ENCODE measurements around the gene MTCL1.

MTCL1 gene

DNA sequence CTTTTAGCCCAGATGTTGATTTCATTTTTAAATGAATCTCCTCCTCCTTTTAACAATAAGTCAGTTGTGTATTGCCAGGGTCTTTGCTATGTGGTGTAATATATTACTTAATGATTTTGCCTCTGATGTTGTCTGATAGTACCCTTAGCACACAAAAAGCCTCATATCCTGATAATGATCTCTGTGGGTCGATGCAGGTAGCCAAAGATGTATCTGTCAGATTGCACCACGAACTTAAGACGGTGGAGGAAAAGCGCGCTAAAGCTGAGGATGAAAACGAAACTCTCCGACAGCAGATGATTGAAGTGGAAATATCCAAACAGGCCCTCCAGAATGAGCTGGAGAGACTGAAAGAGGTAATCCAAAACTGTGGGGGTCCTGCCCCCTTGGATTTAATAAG, 14.8 kb downstream of the MTCL1 start:
- H2AFZ ChIP-seq (ENCODE audit: low read length) = no peak overlapping the region
- no peak overlapping the region for H2BK12ac ChIP-seq (ENCODE audit: low read length)
- H3K27ac ChIP-seq (replicated peaks; ENCODE audit: low read length) = no peak overlapping the region
- no peaks in the 10 kb centered on the region for H3K27me3 ChIP-seq (ENCODE audit: control insufficient read depth in 3 of 3, insufficient read depth in 3 of 3, low read depth in 1 of 3, low read length in 3 of 3)
- H2BK120ac ChIP-seq (ENCODE audit: low read depth, low read length) = no peak overlapping the region
- peaks cover 5 to 47% of the 10 kb centered on the region in 2 donors for H3K36me3 ChIP-seq (replicated peaks in 1 of 2; ENCODE audit: control insufficient read depth in 2 of 2, insufficient read depth in 2 of 2, low read length in 2 of 2)
- H3K14ac ChIP-seq (ENCODE audit: low read length) = no peak overlapping the region
- H2BK15ac ChIP-seq (ENCODE audit: low read length) = no peak overlapping the region
- H3K23ac ChIP-seq (ENCODE audit: low read depth, low read length, poor library complexity) = no peak overlapping the region
- no peak overlapping the region for H3K4me2 ChIP-seq (ENCODE audit: insufficient read depth, low read length, poor library complexity, severe bottlenecking)
- H2AK5ac ChIP-seq (ENCODE audit: low read depth, low read length) = no peak overlapping the region
- no peaks in the 10 kb centered on the region for H3K79me1 ChIP-seq (ENCODE audit: low read depth, low read length)
- H4K91ac ChIP-seq (ENCODE audit: low read depth, low read length, poor library complexity) = no peak overlapping the region
- H2BK5ac ChIP-seq (ENCODE audit: low read length) = no peak overlapping the region
- H3K4me3 ChIP-seq (ENCODE audit: low read length in 2 of 2) = no peak overlapping the region
- peaks cover 0 to 1% of the 10 kb centered on the region in 2 donors for H3K9me3 ChIP-seq (replicated peaks in 1 of 2; ENCODE audit: control insufficient read depth in 2 of 2, insufficient read depth in 1 of 2, low read depth in 1 of 2, low read length in 2 of 2)
- H3K4ac ChIP-seq (ENCODE audit: low read length) = no peak overlapping the region
- no peak overlapping the region for H4K8ac ChIP-seq (ENCODE audit: low read depth, low read length)
- H3K4me1 ChIP-seq (ENCODE audit: control insufficient read depth in 2 of 2, insufficient read depth in 1 of 2, low read depth in 1 of 2, low read length in 2 of 2) = peaks cover 5 to 16% of the 10 kb centered on the region in 2 donors
- H3K9ac ChIP-seq (ENCODE audit: low read depth, low read length, poor library complexity) = no peak overlapping the region
- DNase-seq (ENCODE audit: low spot score) = no peak
- no peak overlapping the region for H3K18ac ChIP-seq (ENCODE audit: low read length)
- WGBS, 2 donors (ENCODE audit: extremely low coverage in 2 of 2, insufficient read length in 2 of 2, insufficient replicate concordance in 1 of 2) = no CpG with 5 or more reads among the region's 7 CpGs

GRCh38 chr18:8721094-8721669, 15.8 kb downstream of the MTCL1 start:
- H3K9me3 ChIP-seq (replicated peaks in 1 of 2; ENCODE audit: control insufficient read depth in 2 of 2, insufficient read depth in 1 of 2, low read depth in 1 of 2, low read length in 2 of 2) = peaks cover 0 to 1% of the 10 kb centered on the region in 2 donors
- H3K27me3 ChIP-seq (ENCODE audit: control insufficient read depth in 3 of 3, insufficient read depth in 3 of 3, low read depth in 1 of 3, low read length in 3 of 3) = no peaks in the 10 kb centered on the region
- H3K4me3 ChIP-seq (ENCODE audit: low read length in 2 of 2) = no peak overlapping the region
- H3K23ac ChIP-seq (ENCODE audit: low read depth, low read length, poor library complexity) = peak overlapping the region; percentile 49
- H4K91ac ChIP-seq (ENCODE audit: low read depth, low read length, poor library complexity) = no peak overlapping the region
- WGBS, 2 donors (ENCODE audit: extremely low coverage in 2 of 2, insufficient read length in 2 of 2, insufficient replicate concordance in 1 of 2) = no CpG with 5 or more reads among the region's 9 CpGs
- no peaks in the 10 kb centered on the region for H3K79me1 ChIP-seq (ENCODE audit: low read depth, low read length)
- peak overlapping the region; percentile 50 for H3K14ac ChIP-seq (ENCODE audit: low read length)
- no peak overlapping the region for H3K4me2 ChIP-seq (ENCODE audit: insufficient read depth, low read length, poor library complexity, severe bottlenecking)
- peaks cover 5 to 44% of the 10 kb centered on the region in 2 donors for H3K36me3 ChIP-seq (replicated peaks in 1 of 2; ENCODE audit: control insufficient read depth in 2 of 2, insufficient read depth in 2 of 2, low read length in 2 of 2)
- no peak overlapping the region for H2BK5ac ChIP-seq (ENCODE audit: low read length)
- H4K8ac ChIP-seq (ENCODE audit: low read depth, low read length) = no peak overlapping the region
- H3K4ac ChIP-seq (ENCODE audit: low read length) = peak overlapping the region; percentile 13
- H2BK15ac ChIP-seq (ENCODE audit: low read length) = peak overlapping the region; percentile 70
- no peak overlapping the region for H2BK120ac ChIP-seq (ENCODE audit: low read depth, low read length)
- H3K18ac ChIP-seq (ENCODE audit: low read length) = peak overlapping the region; percentile 49
- H2AFZ ChIP-seq (ENCODE audit: low read length) = no peak overlapping the region
- H2AK5ac ChIP-seq (ENCODE audit: low read depth, low read length) = no peak overlapping the region
- no peak overlapping the region for H2BK12ac ChIP-seq (ENCODE audit: low read length)
- H3K4me1 ChIP-seq (ENCODE audit: control insufficient read depth in 2 of 2, insufficient read depth in 1 of 2, low read depth in 1 of 2, low read length in 2 of 2) = peaks cover 5 to 16% of the 10 kb centered on the region in 2 donors
- DNase-seq (ENCODE audit: low spot score) = no peak
- no peak overlapping the region for H3K27ac ChIP-seq (replicated peaks; ENCODE audit: low read length)
- no peak overlapping the region for H3K9ac ChIP-seq (ENCODE audit: low read depth, low read length, poor library complexity)

- H2BK15ac ChIP-seq (ENCODE audit: low read length) = no peak overlapping the region
- peak overlapping the region; percentile 50 for H3K14ac ChIP-seq (ENCODE audit: low read length)
- no peak overlapping the region for H4K91ac ChIP-seq (ENCODE audit: low read depth, low read length, poor library complexity)
- H2BK120ac ChIP-seq (ENCODE audit: low read depth, low read length) = peak overlapping the region; percentile 58
- H2AFZ ChIP-seq (ENCODE audit: low read length) = no peak overlapping the region
- no peak overlapping the region for H4K8ac ChIP-seq (ENCODE audit: low read depth, low read length)
- no peak overlapping the region for H3K9ac ChIP-seq (ENCODE audit: low read depth, low read length, poor library complexity)
- H3K4me2 ChIP-seq (ENCODE audit: insufficient read depth, low read length, poor library complexity, severe bottlenecking) = no peak overlapping the region
- peaks cover 5 to 16% of the 10 kb centered on the region in 2 donors for H3K4me1 ChIP-seq (ENCODE audit: control insufficient read depth in 2 of 2, insufficient read depth in 1 of 2, low read depth in 1 of 2, low read length in 2 of 2)
- WGBS, 2 donors (ENCODE audit: extremely low coverage in 2 of 2, insufficient read length in 2 of 2, insufficient replicate concordance in 1 of 2) = no CpG with 5 or more reads among the region's 5 CpGs
- H3K27ac ChIP-seq (replicated peaks; ENCODE audit: low read length) = no peak overlapping the region
- no peaks in the 10 kb centered on the region for H3K79me1 ChIP-seq (ENCODE audit: low read depth, low read length)
- no peaks in the 10 kb centered on the region for H3K27me3 ChIP-seq (ENCODE audit: control insufficient read depth in 3 of 3, insufficient read depth in 3 of 3, low read depth in 1 of 3, low read length in 3 of 3)
- peaks cover 5 to 44% of the 10 kb centered on the region in 2 donors for H3K36me3 ChIP-seq (replicated peaks in 1 of 2; ENCODE audit: control insufficient read depth in 2 of 2, insufficient read depth in 2 of 2, low read length in 2 of 2)
- no peak overlapping the region for H2BK5ac ChIP-seq (ENCODE audit: low read length)
- no peak for DNase-seq (ENCODE audit: low spot score)
- H2BK12ac ChIP-seq (ENCODE audit: low read length) = no peak overlapping the region
- H3K4ac ChIP-seq (ENCODE audit: low read length) = peak overlapping the region; percentile 13
- no peak overlapping the region for H3K4me3 ChIP-seq (ENCODE audit: low read length in 2 of 2)
- no peak overlapping the region for H2AK5ac ChIP-seq (ENCODE audit: low read depth, low read length)
- peak overlapping the region; percentile 21 for H3K18ac ChIP-seq (ENCODE audit: low read length)
- peak overlapping the region; percentile 49 for H3K23ac ChIP-seq (ENCODE audit: low read depth, low read length, poor library complexity)
- H3K9me3 ChIP-seq (replicated peaks in 1 of 2; ENCODE audit: control insufficient read depth in 2 of 2, insufficient read depth in 1 of 2, low read depth in 1 of 2, low read length in 2 of 2) = peaks cover 0 to 1% of the 10 kb centered on the region in 2 donors
Observed at GRCh38 chr18:8721716-8722115, 16.4 kb downstream of the MTCL1 start.

DNA sequence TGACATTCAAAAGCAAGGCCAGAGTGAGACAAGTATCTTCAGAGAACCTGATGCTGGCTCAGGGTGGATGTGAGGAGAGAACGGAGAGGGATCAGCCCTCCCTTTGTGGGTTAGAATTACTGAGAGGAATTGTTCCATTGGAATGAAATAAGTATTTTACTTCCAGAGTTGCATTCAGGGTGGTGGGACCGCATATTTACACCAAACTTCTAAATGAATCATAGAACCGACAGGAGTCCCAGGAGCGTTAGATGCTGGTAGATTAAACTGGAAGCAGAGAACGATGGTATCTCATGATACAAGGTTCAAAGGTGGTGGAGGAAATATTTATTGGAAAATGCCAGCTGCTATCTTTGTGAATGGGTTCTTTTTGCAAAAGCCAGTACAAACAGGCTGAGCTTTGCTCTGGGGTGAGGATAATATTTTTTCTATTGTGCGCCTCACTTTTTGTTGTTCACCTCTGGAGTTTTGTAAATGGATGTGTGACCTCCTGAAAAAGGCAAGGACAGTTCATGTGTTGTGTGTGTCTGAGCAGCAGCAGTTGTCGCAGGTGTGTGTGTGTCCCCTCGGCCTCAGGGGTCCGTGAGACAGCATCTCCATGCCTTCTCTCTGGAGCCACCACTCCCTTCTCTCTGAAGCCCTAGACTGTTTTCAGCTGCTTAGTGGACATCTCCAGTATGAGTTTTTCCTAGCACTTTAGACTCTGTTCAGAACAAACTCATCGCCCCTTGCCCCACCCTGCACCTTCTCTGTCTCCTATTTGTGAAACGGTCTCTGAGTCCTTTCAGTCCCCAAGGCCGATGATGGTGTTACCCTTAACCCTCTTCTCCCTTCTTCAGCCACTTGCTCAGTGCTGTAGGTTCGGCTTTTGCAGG, 17.8 kb downstream of the MTCL1 start:
- no peak overlapping the region for H4K91ac ChIP-seq (ENCODE audit: low read depth, low read length, poor library complexity)
- H3K4me2 ChIP-seq (ENCODE audit: insufficient read depth, low read length, poor library complexity, severe bottlenecking) = no peak overlapping the region
- no peak overlapping the region for H2BK12ac ChIP-seq (ENCODE audit: low read length)
- no peak overlapping the region for H2BK5ac ChIP-seq (ENCODE audit: low read length)
- DNase-seq (ENCODE audit: low spot score) = no peak
- H2AK5ac ChIP-seq (ENCODE audit: low read depth, low read length) = no peak overlapping the region
- no peak overlapping the region for H3K18ac ChIP-seq (ENCODE audit: low read length)
- H3K9me3 ChIP-seq (replicated peaks in 1 of 2; ENCODE audit: control insufficient read depth in 2 of 2, insufficient read depth in 1 of 2, low read depth in 1 of 2, low read length in 2 of 2) = peaks cover 1 to 6% of the 10 kb centered on the region in 2 donors
- peaks cover 5 to 47% of the 10 kb centered on the region in 2 donors for H3K36me3 ChIP-seq (replicated peaks in 1 of 2; ENCODE audit: control insufficient read depth in 2 of 2, insufficient read depth in 2 of 2, low read length in 2 of 2)
- H2AFZ ChIP-seq (ENCODE audit: low read length) = no peak overlapping the region
- H3K4me3 ChIP-seq (ENCODE audit: low read length in 2 of 2) = peak overlapping the region in 1 of 2 donors; percentile 18
- no peak overlapping the region for H2BK15ac ChIP-seq (ENCODE audit: low read length)
- peaks cover 5 to 7% of the 10 kb centered on the region in 2 donors for H3K4me1 ChIP-seq (ENCODE audit: control insufficient read depth in 2 of 2, insufficient read depth in 1 of 2, low read depth in 1 of 2, low read length in 2 of 2)
- H3K79me1 ChIP-seq (ENCODE audit: low read depth, low read length) = no peaks in the 10 kb centered on the region
- H3K27ac ChIP-seq (replicated peaks; ENCODE audit: low read length) = no peak overlapping the region
- no CpG with 5 or more reads among the region's 13 CpGs for WGBS, 2 donors (ENCODE audit: extremely low coverage in 2 of 2, insufficient read length in 2 of 2, insufficient replicate concordance in 1 of 2)
- H3K23ac ChIP-seq (ENCODE audit: low read depth, low read length, poor library complexity) = no peak overlapping the region
- no peaks in the 10 kb centered on the region for H3K27me3 ChIP-seq (ENCODE audit: control insufficient read depth in 3 of 3, insufficient read depth in 3 of 3, low read depth in 1 of 3, low read length in 3 of 3)
- H2BK120ac ChIP-seq (ENCODE audit: low read depth, low read length) = no peak overlapping the region
- H4K8ac ChIP-seq (ENCODE audit: low read depth, low read length) = no peak overlapping the region
- H3K14ac ChIP-seq (ENCODE audit: low read length) = no peak overlapping the region
- H3K4ac ChIP-seq (ENCODE audit: low read length) = no peak overlapping the region
- no peak overlapping the region for H3K9ac ChIP-seq (ENCODE audit: low read depth, low read length, poor library complexity)

Data from neuronal stem cell (in vitro differentiated cells).